Measurements from ENCODE around the gene GABBR1. TPM values are rescaled to one million over a fixed set of nuclear protein-coding genes. Genes with fewer than 3 reads are reported as not detected.

The GABBR1 gene
- total RNA-seq, 1 donor from 2014 or later: 138 TPM

DNA sequence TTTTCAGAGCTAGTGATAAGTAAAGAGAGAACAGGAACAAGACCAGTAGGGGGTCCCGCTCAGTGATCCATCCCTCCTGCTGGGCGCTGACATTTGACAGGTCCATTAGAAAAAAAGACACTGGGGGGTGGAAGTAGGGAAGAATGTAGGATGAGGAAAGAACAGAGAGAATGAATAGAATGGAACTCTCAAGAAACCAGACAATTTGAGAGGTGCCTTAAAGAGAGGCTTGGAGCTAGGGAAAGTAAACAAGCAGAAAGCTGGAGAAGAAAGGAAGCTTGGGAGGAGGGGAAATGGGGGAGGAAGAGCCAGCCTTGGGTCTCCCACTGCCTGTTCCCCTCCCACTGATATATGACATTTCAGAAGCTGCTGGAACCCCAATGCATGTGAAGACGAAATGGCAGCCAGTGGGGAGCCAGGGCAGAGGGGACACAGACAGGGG, 8.4 kb downstream of the GABBR1 start:
- DNase-seq (ENCODE audit: low spot score in 2 of 2, unreplicated experiment in 2 of 2): no peak
- Mint-ChIP-seq H3K9me3 (no peaks in the 10 kb centered on the region), H3K27ac (no peak overlapping the region), H3K4me3 (no peak overlapping the region), H3K27me3 (ENCODE audit: low read depth) (peaks cover 1% of the 10 kb centered on the region), H3K36me3 (peaks cover 31% of the 10 kb centered on the region), H3K4me1 (peaks cover 27% of the 10 kb centered on the region)
- TF ChIP-seq, protein P1, sequence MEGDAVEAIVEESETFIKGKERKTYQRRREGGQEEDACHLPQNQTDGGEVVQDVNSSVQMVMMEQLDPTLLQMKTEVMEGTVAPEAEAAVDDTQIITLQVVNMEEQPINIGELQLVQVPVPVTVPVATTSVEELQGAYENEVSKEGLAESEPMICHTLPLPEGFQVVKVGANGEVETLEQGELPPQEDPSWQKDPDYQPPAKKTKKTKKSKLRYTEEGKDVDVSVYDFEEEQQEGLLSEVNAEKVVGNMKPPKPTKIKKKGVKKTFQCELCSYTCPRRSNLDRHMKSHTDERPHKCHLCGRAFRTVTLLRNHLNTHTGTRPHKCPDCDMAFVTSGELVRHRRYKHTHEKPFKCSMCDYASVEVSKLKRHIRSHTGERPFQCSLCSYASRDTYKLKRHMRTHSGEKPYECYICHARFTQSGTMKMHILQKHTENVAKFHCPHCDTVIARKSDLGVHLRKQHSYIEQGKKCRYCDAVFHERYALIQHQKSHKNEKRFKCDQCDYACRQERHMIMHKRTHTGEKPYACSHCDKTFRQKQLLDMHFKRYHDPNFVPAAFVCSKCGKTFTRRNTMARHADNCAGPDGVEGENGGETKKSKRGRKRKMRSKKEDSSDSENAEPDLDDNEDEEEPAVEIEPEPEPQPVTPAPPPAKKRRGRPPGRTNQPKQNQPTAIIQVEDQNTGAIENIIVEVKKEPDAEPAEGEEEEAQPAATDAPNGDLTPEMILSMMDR (IDR thresholded peaks at IDR 0.05; ENCODE audit: unreplicated experiment): no peak

DNA sequence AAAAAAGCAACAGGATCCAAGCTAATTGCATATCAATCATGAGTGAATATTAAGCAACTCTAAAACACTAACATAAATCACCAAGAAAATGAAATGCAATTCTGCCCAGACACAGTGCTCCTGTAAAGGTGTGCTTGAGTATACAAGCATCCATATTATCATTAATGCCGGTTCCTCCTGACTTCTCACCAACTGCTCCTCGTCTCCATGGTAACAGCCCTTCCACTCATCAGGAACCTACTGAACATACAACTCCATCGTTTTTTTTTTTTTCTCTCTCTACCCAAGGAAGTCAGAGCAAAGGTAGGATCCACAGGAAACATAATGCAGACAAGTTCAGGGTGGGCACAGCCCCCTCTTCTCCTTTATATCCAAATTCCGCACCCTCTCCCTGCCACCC, 12.4 kb downstream of the GABBR1 start:
- no peak for DNase-seq (ENCODE audit: low spot score in 2 of 2, unreplicated experiment in 2 of 2)
- Mint-ChIP-seq H3K27ac (no peak overlapping the region), H3K4me3 (no peak overlapping the region), H3K4me1 (peaks cover 6% of the 10 kb centered on the region), H3K36me3 (peaks cover 45% of the 10 kb centered on the region), H3K9me3 (no peaks in the 10 kb centered on the region), H3K27me3 (ENCODE audit: low read depth) (no peaks in the 10 kb centered on the region)
- TF ChIP-seq, protein P1 (IDR thresholded peaks at IDR 0.05; ENCODE audit: unreplicated experiment): no peak

DNA sequence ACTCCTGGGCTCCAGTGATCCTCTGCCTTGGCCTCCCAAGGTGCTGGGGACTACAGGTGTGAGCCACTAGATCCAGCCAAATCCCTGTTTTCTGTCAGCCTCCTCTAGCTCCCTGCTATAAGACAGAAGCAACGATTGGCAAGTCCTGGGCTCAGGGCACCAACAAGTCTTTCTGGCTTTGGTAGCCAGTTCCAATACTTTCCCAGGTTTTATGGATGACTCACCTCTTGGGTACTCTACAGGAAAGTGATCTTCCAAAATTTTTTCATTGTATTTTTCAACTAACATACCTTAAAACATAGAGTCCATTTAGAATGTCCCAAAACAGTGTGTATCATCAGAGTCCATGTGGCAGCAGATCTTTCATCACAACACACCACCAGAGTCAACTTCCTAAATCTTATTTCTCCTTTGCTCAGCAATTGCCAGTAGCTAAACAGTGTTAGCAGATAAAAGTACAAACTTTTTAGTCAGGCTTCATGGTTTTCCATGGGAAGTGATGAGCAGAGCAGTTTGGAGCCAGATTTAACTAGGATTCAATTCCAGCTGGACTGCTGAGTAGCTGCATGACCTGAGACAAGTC, 13.3 kb downstream of the GABBR1 start:
- H3K27ac Mint-ChIP-seq: no peak overlapping the region
- H3K36me3 Mint-ChIP-seq: peaks cover 46% of the 10 kb centered on the region
- TF ChIP-seq, protein P1 (IDR thresholded peaks at IDR 0.05; ENCODE audit: unreplicated experiment): no peak
- H3K9me3 Mint-ChIP-seq: no peaks in the 10 kb centered on the region
- H3K4me3 Mint-ChIP-seq: no peak overlapping the region
- no peaks in the 10 kb centered on the region for H3K4me1 Mint-ChIP-seq
- no peaks in the 10 kb centered on the region for H3K27me3 Mint-ChIP-seq (ENCODE audit: low read depth)
- DNase-seq (ENCODE audit: low spot score in 2 of 2, unreplicated experiment in 2 of 2): no peak

DNA sequence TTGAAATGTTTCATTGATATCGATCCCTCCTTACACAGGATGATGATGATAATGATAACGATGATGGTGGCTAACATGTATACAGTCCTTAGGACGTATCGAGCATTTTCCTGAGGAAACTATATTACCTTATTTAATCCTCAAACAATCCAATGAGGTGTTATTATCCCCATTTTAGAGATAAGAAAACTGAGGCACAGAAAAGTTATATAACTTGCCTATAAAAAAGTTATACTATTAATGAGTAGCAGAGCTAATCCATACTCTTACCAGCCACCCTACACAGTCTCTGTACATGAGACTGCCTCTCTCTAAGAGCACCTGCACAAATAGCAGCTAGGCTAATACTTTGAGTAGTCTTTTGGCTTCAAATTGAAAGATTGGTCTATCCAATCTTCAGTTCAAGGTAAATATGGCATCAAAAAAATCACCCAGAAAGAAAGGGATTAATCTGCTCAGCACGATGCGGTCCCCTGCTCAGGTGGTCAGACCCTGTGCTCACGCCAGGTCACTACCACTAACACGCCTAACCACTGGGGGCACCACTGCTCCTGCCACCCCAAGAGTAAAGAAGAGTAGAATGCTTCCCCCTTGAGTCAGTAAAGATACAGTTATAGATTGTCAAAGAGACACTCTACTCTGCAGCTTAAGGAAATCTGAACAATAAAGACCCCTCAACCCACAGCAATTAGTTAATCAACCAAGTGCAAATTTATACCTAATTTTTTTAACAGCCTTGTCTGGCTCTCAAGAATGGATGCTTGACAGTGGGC, 15.0 kb downstream of the GABBR1 start:
- no peak overlapping the region for H3K27ac Mint-ChIP-seq
- peaks cover 40% of the 10 kb centered on the region for H3K36me3 Mint-ChIP-seq
- no peak for DNase-seq (ENCODE audit: low spot score in 2 of 2, unreplicated experiment in 2 of 2)
- H3K27me3 Mint-ChIP-seq (ENCODE audit: low read depth): no peaks in the 10 kb centered on the region
- no peak overlapping the region for H3K4me3 Mint-ChIP-seq
- H3K9me3 Mint-ChIP-seq: no peaks in the 10 kb centered on the region
- H3K4me1 Mint-ChIP-seq: no peaks in the 10 kb centered on the region
- TF ChIP-seq, protein P1 (IDR thresholded peaks at IDR 0.05; ENCODE audit: unreplicated experiment): no peak

DNA sequence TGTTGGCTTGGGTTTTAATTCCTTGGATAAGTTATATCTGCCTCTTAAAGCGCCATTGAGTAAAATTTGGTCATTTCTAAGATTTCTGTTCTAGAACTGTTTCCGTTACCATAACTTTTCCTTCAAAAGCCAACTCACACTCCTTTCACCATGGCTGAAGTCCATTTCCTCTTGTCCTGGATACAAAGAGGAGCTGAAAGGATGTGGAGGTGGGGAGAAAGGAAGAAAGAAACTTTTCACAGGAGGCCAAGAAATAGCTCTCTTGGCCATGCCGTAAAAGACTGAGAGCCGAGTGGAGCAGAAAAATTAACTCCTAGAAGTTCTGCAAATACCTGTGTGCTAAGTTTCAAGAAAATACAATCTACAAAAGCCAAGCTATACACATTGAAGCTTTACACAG, 21.6 kb downstream of the GABBR1 start:
- Mint-ChIP-seq H3K27me3 (ENCODE audit: low read depth) (no peaks in the 10 kb centered on the region), H3K27ac (no peak overlapping the region), H3K4me1 (no peaks in the 10 kb centered on the region), H3K36me3 (peaks cover 39% of the 10 kb centered on the region), H3K9me3 (no peaks in the 10 kb centered on the region), H3K4me3 (no peak overlapping the region)
- TF ChIP-seq, protein P1 (IDR thresholded peaks at IDR 0.05; ENCODE audit: unreplicated experiment): no peak
- DNase-seq (ENCODE audit: low spot score in 2 of 2, unreplicated experiment in 2 of 2): no peak
